ENCODE data around the gene OPCML. TPM values are rescaled to one million over a fixed set of nuclear protein-coding genes. Genes with fewer than 3 reads are reported as not detected.

The OPCML gene
- total RNA-seq, 2 donors from 2014 or later, result 0.34 TPM; not detected in 1

DNA sequence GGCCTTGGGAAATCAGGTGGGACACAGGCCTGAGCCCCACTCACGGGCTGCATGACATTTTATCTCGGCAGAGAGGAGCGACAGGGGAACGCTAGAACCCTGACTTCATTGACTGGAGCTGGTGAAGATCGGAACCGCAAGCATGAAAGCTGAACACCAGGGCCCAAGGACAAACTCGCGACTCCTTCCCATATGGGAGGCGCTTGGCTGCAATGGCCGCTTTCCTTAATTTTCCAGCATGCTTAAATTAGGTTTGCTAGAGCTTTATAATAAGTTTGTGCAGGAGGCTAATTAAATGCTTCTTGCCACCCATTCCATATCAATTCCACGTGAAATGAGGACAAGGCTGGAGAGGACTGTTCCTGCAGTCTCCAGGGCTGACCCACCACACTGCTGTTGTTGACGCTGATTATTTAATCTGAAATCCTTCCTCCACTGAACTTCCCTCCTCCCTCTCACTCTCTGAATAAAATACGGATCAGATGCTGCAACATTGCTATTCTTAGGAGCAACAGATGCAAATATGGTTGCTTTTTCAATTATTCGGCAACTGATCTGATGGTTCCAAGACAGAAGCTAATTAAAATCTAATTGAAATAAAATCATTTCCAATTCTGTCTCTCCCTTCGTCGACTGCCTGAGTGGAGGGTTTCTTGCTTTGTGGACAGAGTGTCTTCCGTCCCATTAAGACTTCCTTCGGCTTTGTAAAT lies 692.9 kb downstream of the OPCML start:
- Histone ChIP-seq H3K27me3 (replicated peaks; ENCODE audit: insufficient read depth) (no peaks in the 10 kb centered on the region), H3K36me3 (no peaks in the 10 kb centered on the region), H3K4me1 (replicated peaks) (no peaks in the 10 kb centered on the region), H3K9me3 (no peaks in the 10 kb centered on the region), H3K4me3 (no peak overlapping the region), H3K27ac (no peak overlapping the region)
- no peak for DNase-seq (ENCODE audit: low spot score)
- TF ChIP-seq, protein P1, sequence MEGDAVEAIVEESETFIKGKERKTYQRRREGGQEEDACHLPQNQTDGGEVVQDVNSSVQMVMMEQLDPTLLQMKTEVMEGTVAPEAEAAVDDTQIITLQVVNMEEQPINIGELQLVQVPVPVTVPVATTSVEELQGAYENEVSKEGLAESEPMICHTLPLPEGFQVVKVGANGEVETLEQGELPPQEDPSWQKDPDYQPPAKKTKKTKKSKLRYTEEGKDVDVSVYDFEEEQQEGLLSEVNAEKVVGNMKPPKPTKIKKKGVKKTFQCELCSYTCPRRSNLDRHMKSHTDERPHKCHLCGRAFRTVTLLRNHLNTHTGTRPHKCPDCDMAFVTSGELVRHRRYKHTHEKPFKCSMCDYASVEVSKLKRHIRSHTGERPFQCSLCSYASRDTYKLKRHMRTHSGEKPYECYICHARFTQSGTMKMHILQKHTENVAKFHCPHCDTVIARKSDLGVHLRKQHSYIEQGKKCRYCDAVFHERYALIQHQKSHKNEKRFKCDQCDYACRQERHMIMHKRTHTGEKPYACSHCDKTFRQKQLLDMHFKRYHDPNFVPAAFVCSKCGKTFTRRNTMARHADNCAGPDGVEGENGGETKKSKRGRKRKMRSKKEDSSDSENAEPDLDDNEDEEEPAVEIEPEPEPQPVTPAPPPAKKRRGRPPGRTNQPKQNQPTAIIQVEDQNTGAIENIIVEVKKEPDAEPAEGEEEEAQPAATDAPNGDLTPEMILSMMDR (IDR thresholded peaks at IDR 0.05), result no peak
- TF ChIP-seq POLR2A (IDR thresholded peaks at IDR 0.05), result no peak
- TF ChIP-seq POLR2AphosphoS5 (IDR thresholded peaks at IDR 0.05), result no peak
- intact Hi-C loops (cut with DNase I), result no loop called here
- 85% methylated on average over 18 of the region's 18 CpGs for WGBS

DNA sequence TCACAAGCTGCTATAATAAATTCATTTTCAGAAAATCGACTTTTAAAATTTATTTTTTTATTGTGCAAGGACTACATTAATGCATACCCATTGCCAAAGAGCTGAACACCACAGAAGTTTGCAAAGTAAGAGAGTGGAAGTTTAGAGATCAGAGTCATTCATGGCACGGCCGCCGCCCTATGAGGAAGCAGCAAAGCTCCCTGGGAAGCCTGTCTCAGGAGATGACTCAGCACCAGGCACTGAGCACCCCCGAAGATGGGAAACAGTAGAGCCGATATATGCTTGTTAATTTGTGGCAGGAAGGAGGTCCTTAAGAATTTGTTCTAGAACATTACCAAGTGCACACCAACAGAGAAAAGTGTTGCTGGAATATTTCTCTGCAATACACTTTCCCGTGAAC lies 693.7 kb downstream of the OPCML start:
- WGBS, result 78% methylated on average over 7 of the region's 7 CpGs
- H3K4me3 ChIP-seq, result no peak overlapping the region
- no peak for DNase-seq (ENCODE audit: low spot score)
- intact Hi-C loops (cut with DNase I), result no loop called here
- H3K36me3 ChIP-seq, result no peaks in the 10 kb centered on the region
- no peaks in the 10 kb centered on the region for H3K4me1 ChIP-seq (replicated peaks)
- H3K27ac ChIP-seq, result no peak overlapping the region
- TF ChIP-seq, protein P1 (IDR thresholded peaks at IDR 0.05), result no peak
- TF ChIP-seq POLR2AphosphoS5 (IDR thresholded peaks at IDR 0.05) (no peak), POLR2A (IDR thresholded peaks at IDR 0.05) (no peak)
- no peaks in the 10 kb centered on the region for H3K27me3 ChIP-seq (replicated peaks; ENCODE audit: insufficient read depth)
- H3K9me3 ChIP-seq, result no peaks in the 10 kb centered on the region

DNA sequence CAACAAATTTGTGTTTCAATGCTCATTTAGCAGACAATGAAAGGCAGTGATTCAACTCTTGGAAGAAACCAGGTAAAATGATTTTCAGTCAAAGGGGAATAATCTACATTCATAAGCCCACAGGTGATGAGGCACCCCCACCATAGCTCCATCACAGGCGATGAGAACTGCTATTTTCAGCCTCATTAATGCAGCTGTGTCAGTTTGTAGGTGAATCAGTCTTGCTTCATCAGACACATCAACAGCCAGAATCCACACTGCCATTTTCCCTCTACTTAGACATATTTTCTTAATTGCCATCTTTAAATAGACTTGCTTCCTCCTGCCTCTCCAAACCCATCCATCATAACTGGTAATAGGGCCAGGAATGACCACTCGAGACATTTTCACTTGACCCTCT lies 701.0 kb downstream of the OPCML start:
- Histone ChIP-seq H3K27ac (no peak overlapping the region), H3K4me3 (no peak overlapping the region), H3K27me3 (replicated peaks; ENCODE audit: insufficient read depth) (no peaks in the 10 kb centered on the region), H3K36me3 (no peaks in the 10 kb centered on the region), H3K9me3 (no peaks in the 10 kb centered on the region), H3K4me1 (replicated peaks) (no peaks in the 10 kb centered on the region)
- no peak for DNase-seq (ENCODE audit: low spot score)
- TF ChIP-seq POLR2A (IDR thresholded peaks at IDR 0.05) (no peak), POLR2AphosphoS5 (IDR thresholded peaks at IDR 0.05) (no peak)
- TF ChIP-seq, protein P1 (IDR thresholded peaks at IDR 0.05), result no peak
- WGBS, result 74% methylated on average over 2 of the region's 2 CpGs
- intact Hi-C loops (cut with DNase I), result no loop called here

DNA sequence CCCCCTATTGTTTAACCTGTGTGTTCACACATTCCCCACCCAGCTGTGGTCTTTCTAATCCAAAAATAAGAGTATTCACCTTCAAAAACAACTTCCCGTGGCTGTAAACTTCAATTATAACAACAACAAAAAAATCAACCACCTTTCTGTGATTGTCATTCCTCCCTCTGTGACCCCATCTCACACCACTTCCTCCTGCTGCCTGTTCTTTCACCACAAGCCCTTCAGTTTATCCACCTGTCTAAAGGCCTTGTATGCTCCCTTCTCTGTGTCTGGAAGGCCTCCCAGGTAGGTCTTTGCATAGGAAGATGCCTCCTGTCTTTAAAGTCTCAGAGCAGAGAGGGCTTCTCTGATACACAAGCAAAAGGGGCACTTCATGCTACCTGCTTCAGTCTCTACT lies 707.7 kb downstream of the OPCML start:
- WGBS, result 70% methylated on average over 1 of the region's 1 CpG
- no peaks in the 10 kb centered on the region for H3K4me1 ChIP-seq (replicated peaks)
- intact Hi-C loops (cut with DNase I), result no loop called here
- H3K36me3 ChIP-seq, result no peaks in the 10 kb centered on the region
- H3K4me3 ChIP-seq, result no peak overlapping the region
- H3K27me3 ChIP-seq (replicated peaks; ENCODE audit: insufficient read depth), result no peaks in the 10 kb centered on the region
- no peak for DNase-seq (ENCODE audit: low spot score)
- no peak overlapping the region for H3K27ac ChIP-seq
- H3K9me3 ChIP-seq, result no peaks in the 10 kb centered on the region
- no peak for TF ChIP-seq POLR2AphosphoS5 (IDR thresholded peaks at IDR 0.05)
- TF ChIP-seq, protein P1 (IDR thresholded peaks at IDR 0.05), result no peak
- TF ChIP-seq POLR2A (IDR thresholded peaks at IDR 0.05), result no peak

DNA sequence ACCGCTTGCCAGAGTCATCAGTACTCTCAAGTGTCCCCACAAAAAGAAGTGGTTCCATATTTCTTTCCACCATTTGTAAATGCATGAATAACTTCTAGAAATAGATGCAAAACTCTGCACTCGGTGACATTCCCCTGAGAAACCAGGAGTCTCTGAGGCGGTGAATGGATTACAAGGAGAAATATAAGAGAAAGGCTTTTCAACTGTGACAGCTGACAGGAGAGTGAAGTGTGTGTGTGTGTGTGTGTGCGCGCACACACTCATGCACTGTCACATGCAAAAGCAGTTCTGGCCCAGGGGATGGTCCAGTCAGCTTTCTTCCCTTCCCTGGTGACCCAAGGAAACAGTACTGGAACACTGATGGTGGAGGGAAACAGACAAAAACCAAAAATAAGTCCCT lies 710.0 kb downstream of the OPCML start:
- no peaks in the 10 kb centered on the region for H3K36me3 ChIP-seq
- no peak for DNase-seq (ENCODE audit: low spot score)
- no peak overlapping the region for H3K4me3 ChIP-seq
- no peaks in the 10 kb centered on the region for H3K4me1 ChIP-seq (replicated peaks)
- H3K27ac ChIP-seq, result no peak overlapping the region
- no peaks in the 10 kb centered on the region for H3K9me3 ChIP-seq
- intact Hi-C loops (cut with DNase I), result no loop called here
- no peaks in the 10 kb centered on the region for H3K27me3 ChIP-seq (replicated peaks; ENCODE audit: insufficient read depth)
- 95% methylated on average over 5 of the region's 5 CpGs for WGBS
- TF ChIP-seq, protein P1 (IDR thresholded peaks at IDR 0.05), result no peak
- no peak for TF ChIP-seq POLR2AphosphoS5 (IDR thresholded peaks at IDR 0.05)
- no peak for TF ChIP-seq POLR2A (IDR thresholded peaks at IDR 0.05)

Data from prostate gland (tissue), 2 donors.